ENCODE results near the gene EPG5.

GRCh38 chr18:45849529-45849928 lies 117.6 kb downstream of the EPG5 start:
- TF ChIP-seq POLR2A (IDR thresholded peaks at IDR 0.05): no peak
- TF ChIP-seq CTCF (IDR thresholded peaks at IDR 0.05): no peak
